Esophagus (tissue), 2 donors: ENCODE measurements around the gene MINDY2. TPM values are rescaled to one million over a fixed set of nuclear protein-coding genes. Genes with fewer than 3 reads are reported as not detected.
"Not testable (repeated sequence)": the region's sequence is repeated elsewhere in the genome, so short reads cannot be mapped to it uniquely, and the experiment has no call there.

ENCODE experiments used
- H3K27ac ChIP-seq, 2 donors: one replicate each; pipeline ENCODE4 v1.5.1; 2013; ENCODE audit warnings: low read depth in 2 of 2, mild to moderate bottlenecking in 2 of 2, inconsistent platforms in 1 of 2, low read length in 1 of 2, moderate library complexity in 1 of 2
- H3K27me3 ChIP-seq, 2 donors: one replicate each; pipeline ENCODE4 v1.6.1; 2013; ENCODE audit warnings: low read length in 2 of 2, control low read depth in 1 of 2, mild to moderate bottlenecking in 1 of 2; ENCODE audit not compliant: insufficient read depth in 2 of 2, control insufficient read depth in 1 of 2
- H3K36me3 ChIP-seq, 2 donors: one replicate each; pipeline ENCODE4 v1.6.1; 2013; ENCODE audit warnings: low read length in 1 of 2; ENCODE audit not compliant: control insufficient read depth in 2 of 2, insufficient read depth in 2 of 2
- H3K4me1 ChIP-seq, 2 donors: one replicate each; pipeline ENCODE4 v1.6.1; 2013; ENCODE audit warnings: low read length in 1 of 2; ENCODE audit not compliant: control insufficient read depth in 2 of 2, insufficient read depth in 2 of 2
- H3K4me3 ChIP-seq, 2 donors: one replicate each; pipeline ENCODE4 v1.5.1; 2013; ENCODE audit warnings: low read length in 2 of 2, mild to moderate bottlenecking in 2 of 2, low read depth in 1 of 2, moderate library complexity in 1 of 2
- H3K9me3 ChIP-seq, 2 donors: one replicate each; pipeline ENCODE4 v1.6.1; 2013; ENCODE audit warnings: mild to moderate bottlenecking in 2 of 2, low read depth in 1 of 2, low read length in 1 of 2, moderate library complexity in 1 of 2; ENCODE audit not compliant: control insufficient read depth in 2 of 2, insufficient read depth in 1 of 2
- WGBS, 2 donors: extraction: QIAGEN DNeasy Blood & Tissue Kit; methylation state at CpG; one replicate each; pipeline ENCODE4 v1.1.7; 2013; 5-methylcytosine and 5-hydroxymethylcytosine counted together
- polyA plus RNA-seq, 2 donors: library from polyadenylated mRNA; stranded (reverse); fragments of 200-250 nt; gene quantifications; one replicate each; pipeline ENCODE4 v1.2.3, GENCODE V29; 2013
- donor health status: healthy with polysubstance abuse.
- donor health status: Bipolar disorder and iron deficiency.

The MINDY2 gene
- polyA plus RNA-seq, 2 donors, result 3.3 to 5.8 TPM

DNA sequence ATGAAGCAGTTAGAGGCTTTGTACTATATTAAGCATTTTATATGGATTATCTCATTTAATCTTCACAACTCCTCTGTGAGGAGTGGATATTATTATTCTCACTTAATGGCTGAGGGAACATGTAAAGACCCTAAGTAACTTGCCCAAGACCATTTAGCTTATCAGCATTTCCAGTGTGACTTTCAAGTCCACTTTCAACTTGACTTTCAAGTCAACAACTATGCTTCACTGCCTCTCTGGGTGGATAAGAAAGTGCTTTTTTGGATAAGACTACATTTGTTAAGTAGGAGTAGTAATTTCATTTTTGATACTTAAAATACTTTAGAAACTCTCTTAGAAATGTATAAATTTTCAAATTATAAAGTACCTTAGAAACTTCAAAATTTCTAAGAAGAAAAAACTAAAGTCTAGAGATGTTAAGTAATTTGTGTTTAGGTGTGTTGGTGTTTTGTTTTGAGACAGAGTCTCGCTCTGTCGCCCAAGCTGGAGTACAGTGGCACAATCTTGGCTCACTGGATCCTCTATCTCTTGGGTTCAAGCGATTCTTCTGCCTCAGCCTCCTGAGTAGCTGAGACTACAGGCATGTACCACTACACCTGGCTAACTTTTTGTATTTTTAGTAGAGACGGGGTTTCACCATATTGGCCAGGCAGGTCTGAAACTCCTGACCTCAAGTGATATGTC lies 71.8 kb downstream of the MINDY2 start:
- Histone ChIP-seq H3K9me3 (no peaks in the 10 kb centered on the region), H3K36me3 (peaks cover 0 to 3% of the 10 kb centered on the region in 2 donors), H3K27me3 (no peaks in the 10 kb centered on the region), H3K27ac (no peak overlapping the region), H3K4me3 (no peak overlapping the region), H3K4me1 (no peaks in the 10 kb centered on the region)
- WGBS, 2 donors, result 95 to 98% methylated on average over 4 of the region's 4 CpGs

- not testable (repeated sequence) for H3K4me3 ChIP-seq, H3K4me1 ChIP-seq, H3K9me3 ChIP-seq, H3K27ac ChIP-seq, H3K27me3 ChIP-seq, H3K36me3 ChIP-seq
- 96 to 97% methylated on average over 3 of the region's 3 CpGs for WGBS, 2 donors
Measured at GRCh38 chr15:58851205-58851604, 80.1 kb downstream of the MINDY2 start.

DNA sequence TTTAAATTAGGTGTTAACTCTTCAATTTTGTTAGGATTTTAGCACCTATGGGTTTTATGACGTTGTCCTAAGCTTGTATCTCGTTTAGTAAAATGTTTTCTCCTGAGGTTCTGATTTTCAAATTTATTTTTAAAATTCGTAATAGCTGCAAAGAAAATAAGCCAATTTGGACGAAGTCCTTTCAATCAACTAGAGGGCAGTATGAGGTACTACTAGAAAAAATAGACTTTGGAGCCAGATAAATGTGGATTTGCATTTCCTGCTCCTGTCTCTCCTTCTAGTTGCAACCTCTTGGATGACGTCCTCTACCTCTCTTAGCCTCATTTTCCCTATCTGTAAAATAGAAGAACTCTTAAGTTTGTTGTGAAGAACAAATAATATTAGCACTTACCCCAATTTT lies 81.2 kb downstream of the MINDY2 start:
- no peaks in the 10 kb centered on the region for H3K4me1 ChIP-seq
- H3K4me3 ChIP-seq, result no peak overlapping the region
- no peaks in the 10 kb centered on the region for H3K9me3 ChIP-seq
- H3K36me3 ChIP-seq, result peaks cover 2 to 3% of the 10 kb centered on the region in 2 donors
- no peaks in the 10 kb centered on the region for H3K27me3 ChIP-seq
- 87 to 93% methylated on average over 5 of the region's 5 CpGs for WGBS, 2 donors
- no peak overlapping the region for H3K27ac ChIP-seq

DNA sequence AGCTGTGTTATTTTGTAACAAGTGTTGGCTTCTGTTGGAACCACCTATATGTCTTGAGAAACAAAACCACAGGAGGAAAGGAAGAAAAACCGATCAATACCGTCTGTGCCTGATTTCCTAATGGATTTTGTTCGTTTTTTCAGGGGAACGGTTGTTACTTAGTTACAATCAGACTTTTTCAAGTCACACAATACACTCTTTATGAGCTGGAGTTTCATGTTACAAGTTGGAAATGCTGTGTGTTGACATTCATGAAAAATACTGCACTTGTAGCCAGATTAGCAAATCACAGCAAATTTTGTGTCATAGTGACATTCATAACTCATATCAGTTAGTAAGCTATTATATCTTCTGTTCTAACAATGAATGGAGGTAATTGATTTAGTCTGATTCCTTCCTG lies 83.5 kb downstream of the MINDY2 start:
- H3K4me1 ChIP-seq, result no peaks in the 10 kb centered on the region
- H3K4me3 ChIP-seq, result no peak overlapping the region
- no peak overlapping the region for H3K27ac ChIP-seq
- H3K9me3 ChIP-seq, result no peaks in the 10 kb centered on the region
- no peaks in the 10 kb centered on the region for H3K36me3 ChIP-seq
- H3K27me3 ChIP-seq, result no peaks in the 10 kb centered on the region
- 77 to 86% methylated on average over 4 of the region's 4 CpGs for WGBS, 2 donors

- no peaks in the 10 kb centered on the region for H3K4me1 ChIP-seq
- H3K9me3 ChIP-seq, result no peaks in the 10 kb centered on the region
- no peaks in the 10 kb centered on the region for H3K27me3 ChIP-seq
- H3K36me3 ChIP-seq, result no peaks in the 10 kb centered on the region
- no peak overlapping the region for H3K4me3 ChIP-seq
- no peak overlapping the region for H3K27ac ChIP-seq
Measured at GRCh38 chr15:58856086-58856485, 85.0 kb downstream of the MINDY2 start.

- H3K27me3 ChIP-seq, H3K4me3 ChIP-seq: not testable (repeated sequence)
- 68 to 77% methylated on average over 1 of the region's 1 CpG for WGBS, 2 donors
Measured at GRCh38 chr15:58856621-58857020, 85.5 kb downstream of the MINDY2 start.

DNA sequence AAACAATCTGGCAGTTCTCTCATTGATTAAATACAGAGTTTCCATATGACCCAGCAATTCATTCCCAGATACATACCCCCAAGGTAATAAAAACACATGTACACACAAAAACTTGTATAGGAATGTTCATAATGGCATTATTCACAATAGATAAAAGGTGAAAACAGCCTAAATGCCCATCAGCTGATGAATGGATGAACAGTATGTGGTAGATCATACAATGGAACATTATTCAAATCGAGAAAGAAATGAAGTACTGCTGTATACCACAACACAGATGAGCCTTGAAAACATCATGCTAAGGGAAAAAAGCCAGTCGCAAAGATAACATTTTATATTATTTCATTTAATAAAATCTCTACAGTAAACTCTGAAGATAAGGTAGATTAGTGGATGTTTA lies 91.2 kb downstream of the MINDY2 start:
- Histone ChIP-seq H3K27me3 (no peaks in the 10 kb centered on the region), H3K4me1 (no peaks in the 10 kb centered on the region), H3K36me3 (no peaks in the 10 kb centered on the region), H3K9me3 (no peaks in the 10 kb centered on the region), H3K4me3 (no peak overlapping the region), H3K27ac (no peak overlapping the region)
- 88 to 89% methylated on average over 2 of the region's 2 CpGs for WGBS, 2 donors

More at GRCh38 chr15:58856621-58857020, 85.5 kb downstream of the MINDY2 start:
- H3K9me3 ChIP-seq, H3K4me1 ChIP-seq, H3K36me3 ChIP-seq, H3K27ac ChIP-seq: not testable (repeated sequence)

GRCh38 chr15:58864602-58865424 lies 93.7 kb downstream of the MINDY2 start:
- no peak overlapping the region for H3K27ac ChIP-seq
- H3K4me1 ChIP-seq, result no peaks in the 10 kb centered on the region
- H3K9me3 ChIP-seq, result no peaks in the 10 kb centered on the region
- no peaks in the 10 kb centered on the region for H3K36me3 ChIP-seq
- 27 to 31% methylated on average over 54 of the region's 54 CpGs for WGBS, 2 donors
- H3K4me3 ChIP-seq, result peak overlapping the region; percentile 4 to 21
- H3K27me3 ChIP-seq, result no peaks in the 10 kb centered on the region

GRCh38 chr15:58865425-58865880 lies 94.4 kb downstream of the MINDY2 start:
- Histone ChIP-seq H3K9me3 (no peaks in the 10 kb centered on the region), H3K4me3 (peak overlapping the region; percentile 4 to 21), H3K36me3 (no peaks in the 10 kb centered on the region), H3K27me3 (no peaks in the 10 kb centered on the region), H3K27ac (no peak overlapping the region), H3K4me1 (no peaks in the 10 kb centered on the region)
- whole genome bisulfite sequencing, 2 donors, result 64 to 74% methylated on average over 15 of the region's 15 CpGs

DNA sequence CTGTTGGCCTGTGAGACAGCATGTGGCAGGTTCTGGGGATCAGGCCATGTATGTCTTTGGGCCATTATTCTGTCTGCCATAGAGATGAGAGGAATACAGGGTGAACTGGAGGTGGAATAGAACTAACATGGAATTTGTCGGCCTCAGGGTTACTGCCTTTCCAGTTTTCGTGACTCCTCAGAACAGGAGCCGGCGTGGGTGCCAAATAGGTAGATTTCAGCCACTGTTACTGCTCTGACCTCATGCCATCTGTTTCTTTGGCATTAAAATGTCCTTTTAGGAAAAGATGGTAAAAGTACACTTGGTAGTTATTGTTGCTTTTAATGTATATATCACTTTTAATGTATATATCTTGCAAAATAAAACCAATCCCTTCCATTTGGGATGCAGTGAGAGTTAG lies 96.8 kb downstream of the MINDY2 start:
- Histone ChIP-seq H3K36me3 (no peaks in the 10 kb centered on the region), H3K27ac (no peak overlapping the region), H3K4me3 (no peak overlapping the region), H3K9me3 (no peaks in the 10 kb centered on the region), H3K27me3 (no peaks in the 10 kb centered on the region), H3K4me1 (no peaks in the 10 kb centered on the region)
- 96 to 97% methylated on average over 4 of the region's 4 CpGs for WGBS, 2 donors
